HepG2 (cell line): Measurements from ENCODE around the gene ZCCHC3. TPM values are rescaled to one million over a fixed set of nuclear protein-coding genes. Genes with fewer than 3 reads are reported as not detected.

Experiments used
- ATF4 ChIP-seq, 2 experiments: fragments of 450-650 bp in 1 of 2; sonication (generic) in 1 of 2; formaldehyde crosslinking; IDR thresholded peaks; 2 replicates each; pipeline versions ENCODE4 v1.5.0 to v1.8.0; 2020 to 2022; ENCODE audit warnings: mild to moderate bottlenecking in 1 of 2, missing genetic modification reagents in 1 of 2
- CBFB ChIP-seq: sonication (generic); formaldehyde crosslinking; IDR thresholded peaks from 2 replicates; pipeline ENCODE4 v1.4.0; 2020; ENCODE audit warnings: missing genetic modification reagents
- IRF1 ChIP-seq: sonication (generic); formaldehyde crosslinking; IDR thresholded peaks from 2 replicates; pipeline ENCODE4 v1.4.0; 2020; ENCODE audit warnings: low read depth, mild to moderate bottlenecking, missing genetic modification reagents
- MEF2D ChIP-seq: sonication (generic); formaldehyde crosslinking; IDR thresholded peaks from 2 replicates; pipeline ENCODE4 v1.5.1; 2020; ENCODE audit warnings: mild to moderate bottlenecking, missing genetic modification reagents
- NR2C2 ChIP-seq: sonication (generic); formaldehyde crosslinking; IDR thresholded peaks from 2 replicates; pipeline ENCODE4 v1.4.0; 2020; ENCODE audit warnings: missing genetic modification reagents, mild to moderate bottlenecking, moderate library complexity, borderline replicate concordance
- PHF20 ChIP-seq: sonication (generic); formaldehyde crosslinking; IDR thresholded peaks from 2 replicates; pipeline ENCODE4 v1.5.0; 2020; ENCODE audit warnings: mild to moderate bottlenecking, missing genetic modification reagents
- SKIL ChIP-seq: sonication (generic); formaldehyde crosslinking; IDR thresholded peaks from 2 replicates; pipeline ENCODE4 v1.8.0; 2022; ENCODE audit warnings: missing genetic modification reagents, mild to moderate bottlenecking, moderate library complexity, borderline replicate concordance
- ZBTB38 ChIP-seq: sonication (generic); formaldehyde crosslinking; IDR thresholded peaks from 2 replicates; pipeline ENCODE4 v1.5.1; 2020; ENCODE audit warnings: mild to moderate bottlenecking, missing genetic modification reagents
- ZMYM3 ChIP-seq: sonication (generic); formaldehyde crosslinking; IDR thresholded peaks from 2 replicates; pipeline ENCODE4 v1.5.1; 2020; ENCODE audit warnings: mild to moderate bottlenecking, missing genetic modification reagents
- ZNF121 ChIP-seq: sonication (generic); formaldehyde crosslinking; IDR thresholded peaks from 2 replicates; pipeline ENCODE4 v1.5.0; 2020; ENCODE audit warnings: mild to moderate bottlenecking, missing genetic modification reagents
- ZNF205 ChIP-seq: IDR thresholded peaks from 2 replicates; pipeline ENCODE4 v1.6.1; 2018; ENCODE audit warnings: missing biosample characterization, missing genetic modification reagents
- ZNF510 ChIP-seq: sonication (generic); formaldehyde crosslinking; IDR thresholded peaks from 2 replicates; pipeline ENCODE4 v1.4.0; 2020; ENCODE audit warnings: low read depth, mild to moderate bottlenecking, missing genetic modification reagents
- ZNF557 ChIP-seq: sonication (generic); formaldehyde crosslinking; IDR thresholded peaks from 2 replicates; pipeline ENCODE4 v1.4.0; 2020; ENCODE audit warnings: missing genetic modification reagents
- ZNF572 ChIP-seq: sonication (generic); formaldehyde crosslinking; IDR thresholded peaks from 2 replicates; pipeline ENCODE4 v1.5.1; 2020; ENCODE audit warnings: mild to moderate bottlenecking, missing genetic modification reagents
- ZNF619 ChIP-seq: sonication (generic); formaldehyde crosslinking; IDR thresholded peaks from 2 replicates; pipeline ENCODE4 v1.4.0; 2020; ENCODE audit warnings: mild to moderate bottlenecking, missing genetic modification reagents
- ZNF737 ChIP-seq: sonication (generic); formaldehyde crosslinking; IDR thresholded peaks from 2 replicates; pipeline ENCODE4 v1.5.0; 2020; ENCODE audit warnings: missing genetic modification reagents, mild to moderate bottlenecking, borderline replicate concordance
- ZNF792 ChIP-seq: IDR thresholded peaks from 2 replicates; pipeline ENCODE4 v1.6.1; 2016
- polyA plus RNA-seq, 8 experiments: library from polyadenylated mRNA; depleted of rRNA in 3 of 8; stranded (reverse) in 7 of 8; unstranded in 1 of 8; fragments of >200 nt; fragmentation: Illumina TruSeq in 4 of 8; extraction: Trizol in 4 of 8; gene quantifications; 2 replicates each; pipeline versions ENCODE4 v1.2.1 to v1.2.3, GENCODE V29; 2011 to 2016; ENCODE audit warnings: low read depth in 4 of 8, missing spikeins in 1 of 8, mixed read lengths in 1 of 8; ENCODE audit not compliant: insufficient read depth in 1 of 8
- total RNA-seq, 5 experiments: library from RNA; depleted of rRNA; stranded (reverse); fragments of >200 nt; fragmentation: Illumina TruSeq; extraction: Trizol; gene quantifications; 2 replicates each; pipeline ENCODE4 v1.2.3, GENCODE V29; 2016; ENCODE audit warnings: low read depth in 1 of 5

The ZCCHC3 gene
- total and polyA plus RNA-seq, 2 of the 13 experiments (the other 11 are each of a cell fraction or from before 2014, with no cell fraction given) = 46.6 to 63.0 TPM

GRCh38 chr20:346033-346639 lies 48.8 kb downstream of the ZCCHC3 start (continued):
- TF ChIP-seq PHF20 (0 out of 2 replicates have a peak, but pooled peaks have one; percentile 6), ZNF510 (CRISPR knock-in tag) (peak; percentile 54; the same call in 1 of the 2 replicates), IRF1 (CRISPR knock-in tag) (0 out of 2 replicates have a peak, but pooled peaks have one; percentile 45), ZNF557 (CRISPR knock-in tag) (no peak), CBFB (CRISPR knock-in tag) (peak; percentile 21; the same call in 1 of the 2 replicates), ZNF792 (CRISPR knock-in tag) (no peak), ZNF572 (no peak), ATF4 (CRISPR knock-in tag; IDR thresholded peaks at IDR 0.05) (peak in 1 of 2 experiments; percentile 50; a peak in 2 of 4 replicates), ZNF121 (CRISPR knock-in tag) (0 out of 2 replicates have a peak, but pooled peaks have one; percentile 7), ZMYM3 (CRISPR knock-in tag) (peak; percentile 35; the same call in 1 of the 2 replicates), NR2C2 (CRISPR knock-in tag) (no peak), ZNF737 (CRISPR knock-in tag) (peak; percentile 18; the same call in 1 of the 2 replicates), MEF2D (peak; percentile 36; the same call in 1 of the 2 replicates), ZBTB38 (CRISPR knock-in tag) (0 out of 2 replicates have a peak, but pooled peaks have one; percentile 1), ZNF205 (CRISPR knock-in tag) (peak; percentile 4; the same call in 1 of the 2 replicates), ZNF619 (CRISPR knock-in tag) (peak; percentile 27; the same call in 1 of the 2 replicates), SKIL (0 out of 2 replicates have a peak, but pooled peaks have one; percentile 27)
